Endodermal cell (in vitro differentiated cells): ENCODE measurements around the gene NOTCH2. TPM values are rescaled to one million over a fixed set of nuclear protein-coding genes. Genes with fewer than 3 reads are reported as not detected.

ENCODE experiments used
- DNase-seq: peaks from one replicate; pipeline ENCODE4 v3.0.0-alpha.2; 2017
- H3K27ac ChIP-seq: 2 replicates; pipeline ENCODE4 v1.5.1; 2013; ENCODE audit warnings: mild to moderate bottlenecking, low read depth, low read length, moderate library complexity
- H3K27me3 ChIP-seq: 2 replicates; pipeline ENCODE4 v1.6.1; 2013; ENCODE audit warnings: mild to moderate bottlenecking, low read length, moderate library complexity; ENCODE audit not compliant: insufficient read depth, control insufficient read depth, poor library complexity, severe bottlenecking
- H3K36me3 ChIP-seq: 2 replicates; pipeline ENCODE4 v1.7.0; 2013; ENCODE audit warnings: mild to moderate bottlenecking, low read length, moderate library complexity; ENCODE audit not compliant: control insufficient read depth, insufficient read depth
- H3K4me1 ChIP-seq: one replicate; pipeline ENCODE4 v1.7.0; 2013; ENCODE audit warnings: low read length; ENCODE audit not compliant: control insufficient read depth, insufficient read depth
- H3K4me3 ChIP-seq: 2 replicates; pipeline ENCODE4 v1.5.1; 2013; ENCODE audit warnings: mild to moderate bottlenecking, low read length, moderate library complexity
- H3K9ac ChIP-seq: 2 replicates; pipeline ENCODE4 v1.6.1; 2013; ENCODE audit warnings: mild to moderate bottlenecking, low read length, moderate library complexity; ENCODE audit not compliant: poor library complexity, severe bottlenecking; ENCODE audit errors: extremely low read depth
- H3K9me3 ChIP-seq: 2 replicates; pipeline ENCODE4 v1.6.1; 2013; ENCODE audit warnings: mild to moderate bottlenecking, low read length, moderate library complexity; ENCODE audit not compliant: control insufficient read depth
- H3K27ac Mint-ChIP-seq: 2 replicates; pipeline ENCODE4 v1.8.0; 2020; ENCODE audit warnings: mixed read lengths
- H3K27me3 Mint-ChIP-seq: 2 replicates; pipeline ENCODE4 v1.8.0; 2021; ENCODE audit warnings: mild to moderate bottlenecking, mixed read lengths; ENCODE audit not compliant: insufficient read depth
- H3K36me3 Mint-ChIP-seq: 2 replicates; pipeline ENCODE4 v1.8.0; 2020; ENCODE audit warnings: low read depth, mixed read lengths
- H3K4me1 Mint-ChIP-seq: 2 replicates; pipeline ENCODE4 v1.8.0; 2020; ENCODE audit warnings: mixed read lengths
- H3K4me3 Mint-ChIP-seq: 2 replicates; pipeline ENCODE4 v1.8.0; 2020; ENCODE audit warnings: mild to moderate bottlenecking, moderate library complexity, mixed read lengths
- H3K9me3 Mint-ChIP-seq: 2 replicates; pipeline ENCODE4 v1.8.0; 2020; ENCODE audit warnings: mild to moderate bottlenecking, mixed read lengths
- WGBS, 2 experiments: methylation state at CpG; one replicate each; pipeline versions ENCODE4 v1.1.5 to v1.1.7; 2013; ENCODE audit warnings: missing lambda C conversion rate in 2 of 2, mixed read lengths in 1 of 2; ENCODE audit not compliant: insufficient coverage in 1 of 2, insufficient read length in 1 of 2; 5-methylcytosine and 5-hydroxymethylcytosine counted together
- total RNA-seq, 2 donors: library from RNA; stranded (reverse); fragmentation: NEBNext Ultra II Directional in 1 of 2; extraction: Animal tissue kit (Norgen Biotek cat#: 25700) in 1 of 2; gene quantifications; 2 replicates in 1 of 2; 3 replicates in 1 of 2; pipeline ENCODE4 v1.2.1, GENCODE V29; 2021
- TF ChIP-seq, protein P1 (sequence below): fragments of 200-600 bp; sonication (generic); conservative IDR thresholded peaks from 2 replicates; pipeline ENCODE4 v1.5.0; 2021; ENCODE audit warnings: antibody characterized with exemption, mild to moderate bottlenecking

NOTCH2 gene
- total RNA-seq, 2 donors from 2014 or later: 79.0 to 88.3 TPM

DNA sequence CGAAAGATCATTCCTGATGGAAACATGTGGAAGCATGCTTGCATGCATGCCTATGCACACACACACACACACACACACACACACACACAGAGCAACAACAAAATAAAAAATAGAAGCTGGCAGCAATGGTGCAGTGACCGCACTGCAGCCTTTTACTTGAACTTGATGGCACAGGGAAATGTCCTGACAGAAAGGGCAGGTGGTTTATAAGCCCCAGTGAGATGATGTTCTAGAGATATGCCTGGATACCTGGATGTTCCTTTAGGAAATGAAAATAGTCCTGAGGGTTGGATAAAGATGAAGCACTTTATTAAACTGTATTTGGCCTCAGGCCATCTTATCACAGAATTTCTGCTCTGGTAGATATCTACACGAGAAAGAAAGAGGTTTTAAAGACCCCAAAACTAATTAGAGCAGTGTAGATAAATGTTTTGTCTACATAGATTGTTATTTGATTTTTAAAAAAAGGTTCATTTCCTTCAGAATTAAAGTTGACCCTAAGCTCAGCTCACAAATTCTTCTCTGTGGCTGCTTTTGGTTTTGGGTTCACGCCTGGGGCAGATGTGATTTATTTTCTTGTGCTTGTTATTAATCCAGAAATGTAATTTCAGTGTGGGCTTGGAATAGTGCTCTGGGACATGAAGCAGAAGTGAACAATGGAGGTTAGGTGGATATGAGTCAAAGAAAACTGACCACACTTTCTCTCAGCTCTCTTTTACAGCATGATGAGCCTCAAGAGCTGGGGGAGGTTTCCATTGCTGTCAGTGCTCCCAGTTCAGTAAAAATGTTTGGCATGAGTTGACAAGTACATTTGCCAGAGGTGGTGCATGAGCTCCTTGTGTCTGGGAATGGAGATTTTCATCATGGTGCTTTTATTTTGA, 196.1 kb downstream of the NOTCH2 start:
- 88 to 97% methylated on average over 3 to 4 of the region's 4 CpGs for whole genome bisulfite sequencing, 2 experiments
- no peak for DNase-seq
- Mint-ChIP-seq H3K4me3 (no peak overlapping the region), H3K27me3 (peaks cover 5% of the 10 kb centered on the region), H3K27ac (no peak overlapping the region), H3K4me1 (peaks cover 4% of the 10 kb centered on the region), H3K36me3 (no peaks in the 10 kb centered on the region), H3K9me3 (no peaks in the 10 kb centered on the region)
- H3K27ac ChIP-seq: no peak overlapping the region
- H3K4me1 ChIP-seq: no peaks in the 10 kb centered on the region
- no peaks in the 10 kb centered on the region for H3K36me3 ChIP-seq
- H3K4me3 ChIP-seq: no peak overlapping the region
- H3K9me3 ChIP-seq: no peaks in the 10 kb centered on the region
- no peaks in the 10 kb centered on the region for H3K27me3 ChIP-seq
- TF ChIP-seq, protein P1, sequence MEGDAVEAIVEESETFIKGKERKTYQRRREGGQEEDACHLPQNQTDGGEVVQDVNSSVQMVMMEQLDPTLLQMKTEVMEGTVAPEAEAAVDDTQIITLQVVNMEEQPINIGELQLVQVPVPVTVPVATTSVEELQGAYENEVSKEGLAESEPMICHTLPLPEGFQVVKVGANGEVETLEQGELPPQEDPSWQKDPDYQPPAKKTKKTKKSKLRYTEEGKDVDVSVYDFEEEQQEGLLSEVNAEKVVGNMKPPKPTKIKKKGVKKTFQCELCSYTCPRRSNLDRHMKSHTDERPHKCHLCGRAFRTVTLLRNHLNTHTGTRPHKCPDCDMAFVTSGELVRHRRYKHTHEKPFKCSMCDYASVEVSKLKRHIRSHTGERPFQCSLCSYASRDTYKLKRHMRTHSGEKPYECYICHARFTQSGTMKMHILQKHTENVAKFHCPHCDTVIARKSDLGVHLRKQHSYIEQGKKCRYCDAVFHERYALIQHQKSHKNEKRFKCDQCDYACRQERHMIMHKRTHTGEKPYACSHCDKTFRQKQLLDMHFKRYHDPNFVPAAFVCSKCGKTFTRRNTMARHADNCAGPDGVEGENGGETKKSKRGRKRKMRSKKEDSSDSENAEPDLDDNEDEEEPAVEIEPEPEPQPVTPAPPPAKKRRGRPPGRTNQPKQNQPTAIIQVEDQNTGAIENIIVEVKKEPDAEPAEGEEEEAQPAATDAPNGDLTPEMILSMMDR: no peak
- no peak overlapping the region for H3K9ac ChIP-seq

DNA sequence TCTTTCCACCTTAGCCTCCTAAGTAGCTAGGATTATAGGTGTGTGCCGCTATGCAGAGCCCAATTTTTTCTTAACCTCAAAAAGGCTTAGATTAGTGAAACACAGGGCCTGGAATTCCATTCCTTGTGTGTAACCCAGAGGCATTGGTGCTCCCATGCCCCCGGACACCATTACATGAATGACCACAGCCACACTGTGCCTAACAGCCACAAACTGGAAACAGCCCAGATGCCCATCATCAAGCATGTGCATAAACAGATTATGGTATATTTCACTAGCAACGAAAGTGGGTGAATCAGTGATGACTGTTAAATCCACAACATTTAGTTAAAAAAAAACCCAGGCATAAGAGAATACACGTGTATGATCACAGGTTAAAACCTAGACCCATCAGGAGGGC, 197.6 kb downstream of the NOTCH2 start:
- DNase-seq: no peak
- Mint-ChIP-seq H3K27ac (no peak overlapping the region), H3K4me3 (no peak overlapping the region), H3K9me3 (no peaks in the 10 kb centered on the region), H3K36me3 (no peaks in the 10 kb centered on the region), H3K4me1 (peaks cover 4% of the 10 kb centered on the region), H3K27me3 (peaks cover 5% of the 10 kb centered on the region)
- Histone ChIP-seq H3K4me3 (no peak overlapping the region), H3K27me3 (no peaks in the 10 kb centered on the region), H3K9ac (no peak overlapping the region), H3K4me1 (no peaks in the 10 kb centered on the region), H3K36me3 (no peaks in the 10 kb centered on the region), H3K27ac (no peak overlapping the region), H3K9me3 (no peaks in the 10 kb centered on the region)
- WGBS, 2 experiments: 89 to 93% methylated on average over 3 to 4 of the region's 4 CpGs
- TF ChIP-seq, protein P1: no peak

DNA sequence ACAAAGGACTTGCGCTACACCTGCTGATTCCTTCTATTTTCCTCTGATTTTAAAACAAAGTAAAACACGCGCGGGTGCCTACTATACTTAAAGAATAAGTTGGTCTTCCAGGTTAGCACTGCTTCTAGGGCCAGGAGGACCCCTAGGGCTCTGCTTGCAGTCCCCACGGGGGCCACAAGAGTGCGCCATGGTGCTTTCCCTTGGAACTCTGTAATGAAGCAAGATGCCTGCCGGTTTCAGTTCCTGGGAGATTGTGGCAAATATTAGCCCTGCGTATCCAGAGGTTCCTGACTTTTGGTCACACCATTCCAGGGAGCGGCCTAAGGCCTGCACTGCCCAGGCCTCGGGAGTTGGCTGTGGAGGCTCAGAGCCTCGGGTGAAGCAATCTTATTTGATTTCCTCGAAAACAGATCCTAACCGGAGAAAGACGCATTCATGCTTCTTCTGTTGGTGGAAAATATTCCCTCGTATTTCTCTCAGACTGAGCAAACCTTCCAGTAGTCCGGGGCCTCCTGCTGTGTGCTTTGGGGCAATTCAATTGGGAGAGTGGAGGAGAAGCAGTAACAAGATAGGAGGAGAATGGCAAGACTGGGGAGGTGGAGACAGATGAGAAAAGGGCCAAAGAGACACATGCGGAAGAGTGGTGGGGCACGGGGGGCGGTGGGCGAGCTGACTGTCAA, 198.4 kb downstream of the NOTCH2 start:
- Histone ChIP-seq H3K27ac (no peak overlapping the region), H3K4me1 (no peaks in the 10 kb centered on the region), H3K9me3 (no peaks in the 10 kb centered on the region), H3K9ac (no peak overlapping the region), H3K36me3 (no peaks in the 10 kb centered on the region), H3K27me3 (no peaks in the 10 kb centered on the region), H3K4me3 (no peak overlapping the region)
- Mint-ChIP-seq H3K27me3 (peaks cover 5% of the 10 kb centered on the region), H3K9me3 (no peaks in the 10 kb centered on the region), H3K36me3 (no peaks in the 10 kb centered on the region), H3K4me1 (peaks cover 4% of the 10 kb centered on the region), H3K27ac (no peak overlapping the region), H3K4me3 (no peak overlapping the region)
- peak; percentile 98 for DNase-seq
- WGBS, 2 experiments: 47 to 64% methylated on average over 14 to 20 of the region's 20 CpGs
- TF ChIP-seq, protein P1: peak; percentile 97
